ENCODE measurements around the gene EN2. TPM values are rescaled to one million over a fixed set of nuclear protein-coding genes. Genes with fewer than 3 reads are reported as not detected.

The EN2 gene
- total and polyA plus RNA-seq, 2 donors (not counting 1 experiment from before 2014, with no cell fraction given) = not detected

DNA sequence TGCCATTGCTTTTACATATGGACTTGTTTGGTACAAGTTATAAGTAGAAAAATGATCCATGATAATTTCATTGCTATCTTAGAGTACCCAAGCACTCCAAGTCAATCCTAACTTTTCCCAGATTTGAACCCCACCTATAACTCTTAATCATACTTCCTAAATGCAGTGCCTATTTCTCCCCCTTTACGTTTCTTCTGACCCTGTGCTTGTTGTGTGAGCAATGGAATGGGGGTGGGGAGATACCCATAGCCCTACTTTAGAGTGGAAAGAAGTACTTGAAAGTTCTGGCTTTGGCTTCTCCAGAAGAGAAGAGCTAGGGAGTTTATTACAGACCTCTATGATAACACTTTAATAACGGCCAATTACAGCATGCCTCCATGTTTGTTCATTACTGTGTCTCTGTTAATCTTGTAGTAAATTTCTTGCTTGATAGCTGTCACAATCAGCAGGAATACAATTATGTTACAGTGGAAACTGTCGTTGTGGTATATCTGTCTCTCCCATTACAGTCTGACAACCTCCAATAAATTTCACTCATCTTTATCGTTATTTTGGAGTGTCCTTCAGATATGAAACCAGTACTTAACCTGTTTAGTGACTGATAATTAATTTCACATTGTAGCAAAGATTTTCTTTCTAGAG, 54.4 kb downstream of the EN2 start:
- Histone ChIP-seq H3K4me3 (ENCODE audit: control extremely low read depth in 1 of 5, extremely low read depth in 1 of 5, insufficient read depth in 1 of 5, low read depth in 2 of 5, low read length in 4 of 5) (no peak overlapping the region), H4K20me1 (ENCODE audit: control insufficient read depth, insufficient read depth, low read length, poor library complexity, severe bottlenecking) (no peaks in the 10 kb centered on the region), H3K4me1 (ENCODE audit: control insufficient read depth in 2 of 2, insufficient read depth in 2 of 2, low read length in 2 of 2) (peaks cover 12 to 22% of the 10 kb centered on the region in 2 donors), H3K79me2 (ENCODE audit: control insufficient read depth, insufficient read depth, low read length) (no peaks in the 10 kb centered on the region), H2AFZ (ENCODE audit: insufficient read depth, low read depth, low read length, poor library complexity, severe bottlenecking) (no peak overlapping the region), H3K36me3 (replicated peaks in 1 of 2; ENCODE audit: control extremely low read depth in 1 of 2, control insufficient read depth in 1 of 2, extremely low read depth in 1 of 2, insufficient read depth in 2 of 2, low read length in 1 of 2) (no peaks in the 10 kb centered on the region), H3K27ac (ENCODE audit: low read length in 2 of 2) (no peak overlapping the region), H3K9me3 (ENCODE audit: control extremely low read depth in 1 of 3, control insufficient read depth in 2 of 3, insufficient read depth in 1 of 3, low read length in 2 of 3) (peaks cover 2 to 14% (median 7%) of the 10 kb centered on the region in 3 donors), H3K27me3 (replicated peaks in 1 of 4; ENCODE audit: control extremely low read depth in 1 of 4, control insufficient read depth in 3 of 4, insufficient read depth in 4 of 4, low read length in 3 of 4) (peaks cover 2 to 54% (median 47%) of the 10 kb centered on the region in 4 experiments), H3K9ac (ENCODE audit: low read length) (no peak overlapping the region), H3K4me2 (replicated peaks; ENCODE audit: low read depth, low read length, poor library complexity, severe bottlenecking) (no peak overlapping the region)
- TF ChIP-seq, protein P1, sequence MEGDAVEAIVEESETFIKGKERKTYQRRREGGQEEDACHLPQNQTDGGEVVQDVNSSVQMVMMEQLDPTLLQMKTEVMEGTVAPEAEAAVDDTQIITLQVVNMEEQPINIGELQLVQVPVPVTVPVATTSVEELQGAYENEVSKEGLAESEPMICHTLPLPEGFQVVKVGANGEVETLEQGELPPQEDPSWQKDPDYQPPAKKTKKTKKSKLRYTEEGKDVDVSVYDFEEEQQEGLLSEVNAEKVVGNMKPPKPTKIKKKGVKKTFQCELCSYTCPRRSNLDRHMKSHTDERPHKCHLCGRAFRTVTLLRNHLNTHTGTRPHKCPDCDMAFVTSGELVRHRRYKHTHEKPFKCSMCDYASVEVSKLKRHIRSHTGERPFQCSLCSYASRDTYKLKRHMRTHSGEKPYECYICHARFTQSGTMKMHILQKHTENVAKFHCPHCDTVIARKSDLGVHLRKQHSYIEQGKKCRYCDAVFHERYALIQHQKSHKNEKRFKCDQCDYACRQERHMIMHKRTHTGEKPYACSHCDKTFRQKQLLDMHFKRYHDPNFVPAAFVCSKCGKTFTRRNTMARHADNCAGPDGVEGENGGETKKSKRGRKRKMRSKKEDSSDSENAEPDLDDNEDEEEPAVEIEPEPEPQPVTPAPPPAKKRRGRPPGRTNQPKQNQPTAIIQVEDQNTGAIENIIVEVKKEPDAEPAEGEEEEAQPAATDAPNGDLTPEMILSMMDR (IDR thresholded peaks at IDR 0.05) = no peak
- no peak for TF ChIP-seq EZH2 (IDR thresholded peaks at IDR 0.05; ENCODE audit: borderline replicate concordance, insufficient read depth, low read depth, low read length, poor library complexity, severe bottlenecking)
- WGBS (ENCODE audit: insufficient coverage) = no CpG with 5 or more reads among the region's 4 CpGs
- CTCF ChIA-PET = interaction anchor here (1.6 kb wide), 1 partner anchor 133 kb away, joined by 4 read pairs; no protein-coding TSS in a partner anchor
- H3K27ac Mint-ChIP-seq = no peak overlapping the region
- H3K9me3 Mint-ChIP-seq (ENCODE audit: insufficient read depth) = no peaks in the 10 kb centered on the region
- H3K4me1 Mint-ChIP-seq = peaks cover 11% of the 10 kb centered on the region
- intact Hi-C loops (cut with micrococcal nuclease) = loop anchor here (2.0 kb wide), 1 partner anchor 20 kb away; no protein-coding TSS in a partner anchor
- no peak for DNase-seq
- POLR2A ChIA-PET = no interaction called here
- ATAC-seq (ENCODE audit: low read depth) = no peak
- no peak overlapping the region for H3K4me3 Mint-ChIP-seq
- H3K27me3 Mint-ChIP-seq = peaks cover 69% of the 10 kb centered on the region
